ENCODE measurements around the gene ZEB2. TPM values are rescaled to one million over a fixed set of nuclear protein-coding genes. Genes with fewer than 3 reads are reported as not detected.

ZEB2 gene
- total and polyA plus RNA-seq, 2 of the 8 experiments (the other 6 are each of a cell fraction or from before 2014, with no cell fraction given): 0.38 TPM; not detected in 1

- no peak overlapping the region for H2BK15ac ChIP-seq (ENCODE audit: low read length)
- TF ChIP-seq, protein P1, sequence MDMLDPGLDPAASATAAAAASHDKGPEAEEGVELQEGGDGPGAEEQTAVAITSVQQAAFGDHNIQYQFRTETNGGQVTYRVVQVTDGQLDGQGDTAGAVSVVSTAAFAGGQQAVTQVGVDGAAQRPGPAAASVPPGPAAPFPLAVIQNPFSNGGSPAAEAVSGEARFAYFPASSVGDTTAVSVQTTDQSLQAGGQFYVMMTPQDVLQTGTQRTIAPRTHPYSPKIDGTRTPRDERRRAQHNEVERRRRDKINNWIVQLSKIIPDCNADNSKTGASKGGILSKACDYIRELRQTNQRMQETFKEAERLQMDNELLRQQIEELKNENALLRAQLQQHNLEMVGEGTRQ (IDR thresholded peaks at IDR 0.05; ENCODE audit: low read length): no peak
- TF ChIP-seq HDAC6 (IDR thresholded peaks at IDR 0.05; ENCODE audit: low read depth, low read length) (no peak), RBBP5 (IDR thresholded peaks at IDR 0.05; ENCODE audit: borderline replicate concordance, low read depth, low read length) (no peak), ZNF274 (IDR thresholded peaks at IDR 0.05; ENCODE audit: borderline replicate concordance, extremely low read depth, low read length) (no peak), SP4 (IDR thresholded peaks at IDR 0.05; ENCODE audit: low read length) (no peak), POU5F1 (IDR thresholded peaks at IDR 0.05; ENCODE audit: low read depth, low read length) (no peak), TBP (IDR thresholded peaks at IDR 0.05; ENCODE audit: low read depth, low read length) (no peak), POLR2AphosphoS5 (IDR thresholded peaks at IDR 0.05; ENCODE audit: low read depth, low read length) (no peak), ASH2L (IDR thresholded peaks at IDR 0.05; ENCODE audit: low read length) (no peak), RNF2 (IDR thresholded peaks at IDR 0.05; ENCODE audit: borderline replicate concordance, low read depth, low read length, missing control alignments, poor library complexity, severe bottlenecking) (no peak), KDM4A (IDR thresholded peaks at IDR 0.05; ENCODE audit: low read depth, low read length, severe bottlenecking) (no peak), JUN (IDR thresholded peaks at IDR 0.05; ENCODE audit: low read depth, low read length) (no peak)
These were observed 154.8 kb downstream of the ZEB2 start for GRCh38 chr2:144364944-144365738.

More at GRCh38 chr2:144364944-144365738, 154.8 kb downstream of the ZEB2 start:
- Histone ChIP-seq H3K4me2 (ENCODE audit: insufficient read depth in 1 of 2, low read depth in 2 of 2, low read length in 2 of 2) (no peak overlapping the region), H2BK5ac (ENCODE audit: low read depth, low read length) (no peak overlapping the region), H3K79me1 (ENCODE audit: low read depth, low read length) (no peaks in the 10 kb centered on the region), H3K79me2 (ENCODE audit: control insufficient read depth in 1 of 2, insufficient read depth in 2 of 2, low read length in 2 of 2) (no peaks in the 10 kb centered on the region), H3K27me3 (replicated peaks in 1 of 4; ENCODE audit: control insufficient read depth in 3 of 4, extremely low read depth in 1 of 4, insufficient read depth in 3 of 4, low read length in 3 of 4) (no peaks in the 10 kb centered on the region), H3K9ac (replicated peaks in 1 of 4; ENCODE audit: extremely low read depth in 1 of 4, low read depth in 3 of 4, low read length in 3 of 4) (no peak overlapping the region), H3K18ac (ENCODE audit: extremely low read depth, low read length) (no peak overlapping the region), H2BK12ac (ENCODE audit: low read depth, low read length) (no peak overlapping the region), H3K23ac (ENCODE audit: insufficient read length) (no peak overlapping the region), H2BK20ac (ENCODE audit: low read length) (no peak overlapping the region), H4K8ac (ENCODE audit: extremely low read depth, insufficient read depth, low read length) (no peak overlapping the region), H4K20me1 (replicated peaks in 1 of 2; ENCODE audit: control insufficient read depth in 1 of 2, insufficient read depth in 2 of 2, low read length in 2 of 2) (no peaks in the 10 kb centered on the region), H3K14ac (ENCODE audit: insufficient read length) (no peak overlapping the region), H2AK5ac (ENCODE audit: low read depth, low read length) (no peak overlapping the region), H3K4me3 (ENCODE audit: extremely low read depth in 1 of 4, insufficient read depth in 2 of 4, low read depth in 3 of 4, low read length in 4 of 4) (no peak overlapping the region), H2AFZ (ENCODE audit: low read length) (no peak overlapping the region), H4K5ac (ENCODE audit: insufficient read length, low read depth, low read length) (no peak overlapping the region), H3K56ac (replicated peaks; ENCODE audit: insufficient read length, low read depth, low read length) (no peak overlapping the region), H3K36me3 (ENCODE audit: control insufficient read depth in 2 of 4, insufficient read depth in 4 of 4, low read length in 3 of 4) (no peaks in the 10 kb centered on the region), H3K23me2 (ENCODE audit: low read depth, low read length) (no peaks in the 10 kb centered on the region; the same call in 1 of the 2 replicates), H4K91ac (replicated peaks; ENCODE audit: insufficient read length, low read length) (no peak overlapping the region), H3K4me1 (replicated peaks in 1 of 4; ENCODE audit: control insufficient read depth in 3 of 4, insufficient read depth in 4 of 4, low read length in 3 of 4) (no peaks in the 10 kb centered on the region), H3K4ac (replicated peaks; ENCODE audit: insufficient read length, low read depth, low read length) (no peak overlapping the region), H3K9me3 (ENCODE audit: insufficient read depth in 2 of 2, low read depth in 1 of 2, low read length in 1 of 2) (no peaks in the 10 kb centered on the region), H2BK120ac (replicated peaks; ENCODE audit: low read depth, low read length) (no peak overlapping the region), H3K27ac (ENCODE audit: low read depth, low read length) (no peak overlapping the region)
- DNase-seq (ENCODE audit: low read depth in 1 of 2, low spot score in 2 of 2): no peak
- ChIA-PET POLR2A (ENCODE audit: partially characterized antibody) (no interaction called here), CTCF (ENCODE audit: partially characterized antibody) (interaction anchor here (1.0 to 1.2 kb wide), 2 partner anchors 34 to 1067 kb away, joined by 3 read pairs; no protein-coding TSS in a partner anchor)
- FAIRE-seq: no peak
- WGBS, 2 experiments (ENCODE audit: extremely low coverage in 1 of 2, insufficient coverage in 1 of 2, insufficient read length in 1 of 2, insufficient replicate concordance in 2 of 2, low coverage in 1 of 2, low lambda C conversion rate in 2 of 2, missing lambda C conversion rate in 1 of 2): 90% methylated on average over 4 of the region's 4 CpGs; no CpG with 5 or more reads in 1 of the 2 experiments
